ENCODE results near the gene ATP6V1G2.
A peak's percentile ranks its signal among the peaks of the same experiment; 100 is the strongest.

ATP6V1G2 gene

DNA sequence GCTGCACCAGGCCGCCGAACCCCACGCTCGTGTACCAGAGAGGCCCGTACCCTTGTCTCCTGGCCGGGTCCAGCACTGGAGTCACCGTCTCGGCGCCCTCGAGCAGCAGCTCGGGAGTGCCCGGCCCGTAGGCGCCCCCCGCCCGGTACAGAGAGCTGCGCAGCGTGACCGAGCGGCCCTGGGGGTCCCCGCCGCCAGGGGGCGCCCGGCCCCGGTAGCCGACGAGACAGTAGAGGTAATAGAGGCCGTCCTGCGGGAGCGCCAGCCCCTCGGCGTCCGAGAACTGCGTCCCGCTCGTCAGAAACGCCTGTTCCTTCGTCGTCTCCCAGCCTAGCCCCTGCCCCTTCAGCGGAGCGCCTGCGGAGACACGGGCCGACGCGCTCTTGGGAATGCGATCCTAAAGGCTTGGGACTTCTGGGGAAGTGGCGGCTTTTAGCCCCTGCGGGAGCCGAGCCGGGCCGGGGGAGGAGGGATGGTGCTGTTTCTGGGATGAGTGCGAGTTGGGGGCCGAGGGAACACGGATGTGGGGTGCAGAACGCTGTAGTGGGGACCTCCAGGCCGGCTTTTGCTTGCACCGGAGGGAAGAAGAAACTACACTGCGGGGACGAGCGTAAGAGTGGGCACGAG is 34.5 kb upstream of the ATP6V1G2 start:
- Histone ChIP-seq H2AK5ac (ENCODE audit: low read length) (no peak overlapping the region), H3K36me3 (ENCODE audit: control insufficient read depth, insufficient read depth, low read length) (no peaks in the 10 kb centered on the region), H3K79me2 (ENCODE audit: control insufficient read depth, insufficient read depth, low read length) (no peaks in the 10 kb centered on the region), H3K27me3 (ENCODE audit: insufficient read depth, low read length, poor library complexity) (no peaks in the 10 kb centered on the region), H3K9ac (ENCODE audit: low read length) (peak overlapping the region; percentile 93), H3K27ac (ENCODE audit: low read depth, low read length) (peak overlapping the region; percentile 5), H4K8ac (ENCODE audit: low read depth, low read length) (no peak overlapping the region), H3K4me2 (ENCODE audit: low read length) (peak overlapping the region; percentile 94), H3K4ac (ENCODE audit: low read depth, low read length) (peak overlapping the region; percentile 46), H3K23ac (ENCODE audit: low read length) (peak overlapping the region; percentile 45), H2BK120ac (ENCODE audit: low read depth, low read length) (no peak overlapping the region), H2BK5ac (ENCODE audit: low read length) (peak overlapping the region; percentile 62), H3K79me1 (ENCODE audit: low read length) (no peaks in the 10 kb centered on the region), H3K4me3 (ENCODE audit: low read length) (peak overlapping the region; percentile 89), H3K18ac (ENCODE audit: low read length) (peak overlapping the region; percentile 91), H3K4me1 (ENCODE audit: control insufficient read depth, low read depth, low read length) (peaks cover 5% of the 10 kb centered on the region), H4K5ac (ENCODE audit: low read length) (no peak overlapping the region), H2BK15ac (replicated peaks; ENCODE audit: low read depth) (no peak overlapping the region), H3K56ac (ENCODE audit: low read length) (peak overlapping the region; percentile 93)
- peak; percentile 91 for DNase-seq
- WGBS (ENCODE audit: extremely low coverage, insufficient coverage, low lambda C conversion rate): no CpG with 5 or more reads among the region's 62 CpGs

DNA sequence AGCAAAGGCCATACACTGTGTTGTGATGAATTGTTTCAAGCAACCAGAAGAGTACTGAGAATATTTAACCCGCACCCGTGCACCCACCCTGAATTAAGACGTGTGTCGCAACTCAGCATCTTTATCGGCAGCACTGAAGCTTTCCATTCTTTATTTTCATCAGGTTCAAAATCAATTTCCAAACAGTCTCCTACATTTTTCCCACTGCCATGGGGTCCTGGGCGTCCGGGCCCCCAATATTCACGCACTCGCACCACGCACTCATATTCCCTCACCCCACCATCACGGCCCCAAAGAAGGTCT is 34.0 kb upstream of the ATP6V1G2 start:
- Histone ChIP-seq H3K79me2 (ENCODE audit: control insufficient read depth, insufficient read depth, low read length) (no peaks in the 10 kb centered on the region), H3K18ac (ENCODE audit: low read length) (peak overlapping the region; percentile 11), H3K23ac (ENCODE audit: low read length) (no peak overlapping the region), H3K9ac (ENCODE audit: low read length) (peak overlapping the region; percentile 49), H3K4me1 (ENCODE audit: control insufficient read depth, low read depth, low read length) (peaks cover 5% of the 10 kb centered on the region), H2BK120ac (ENCODE audit: low read depth, low read length) (no peak overlapping the region), H3K4me3 (ENCODE audit: low read length) (no peak overlapping the region), H2BK15ac (replicated peaks; ENCODE audit: low read depth) (no peak overlapping the region), H3K79me1 (ENCODE audit: low read length) (no peaks in the 10 kb centered on the region), H4K8ac (ENCODE audit: low read depth, low read length) (no peak overlapping the region), H2AK5ac (ENCODE audit: low read length) (no peak overlapping the region), H3K56ac (ENCODE audit: low read length) (peak overlapping the region; percentile 81), H3K4me2 (ENCODE audit: low read length) (peak overlapping the region; percentile 66), H3K27ac (ENCODE audit: low read depth, low read length) (no peak overlapping the region), H3K36me3 (ENCODE audit: control insufficient read depth, insufficient read depth, low read length) (no peaks in the 10 kb centered on the region), H2BK5ac (ENCODE audit: low read length) (no peak overlapping the region), H3K27me3 (ENCODE audit: insufficient read depth, low read length, poor library complexity) (no peaks in the 10 kb centered on the region), H3K4ac (ENCODE audit: low read depth, low read length) (no peak overlapping the region), H4K5ac (ENCODE audit: low read length) (no peak overlapping the region)
- DNase-seq: no peak
- no CpG with 5 or more reads among the region's 11 CpGs for WGBS (ENCODE audit: extremely low coverage, insufficient coverage, low lambda C conversion rate)

DNA sequence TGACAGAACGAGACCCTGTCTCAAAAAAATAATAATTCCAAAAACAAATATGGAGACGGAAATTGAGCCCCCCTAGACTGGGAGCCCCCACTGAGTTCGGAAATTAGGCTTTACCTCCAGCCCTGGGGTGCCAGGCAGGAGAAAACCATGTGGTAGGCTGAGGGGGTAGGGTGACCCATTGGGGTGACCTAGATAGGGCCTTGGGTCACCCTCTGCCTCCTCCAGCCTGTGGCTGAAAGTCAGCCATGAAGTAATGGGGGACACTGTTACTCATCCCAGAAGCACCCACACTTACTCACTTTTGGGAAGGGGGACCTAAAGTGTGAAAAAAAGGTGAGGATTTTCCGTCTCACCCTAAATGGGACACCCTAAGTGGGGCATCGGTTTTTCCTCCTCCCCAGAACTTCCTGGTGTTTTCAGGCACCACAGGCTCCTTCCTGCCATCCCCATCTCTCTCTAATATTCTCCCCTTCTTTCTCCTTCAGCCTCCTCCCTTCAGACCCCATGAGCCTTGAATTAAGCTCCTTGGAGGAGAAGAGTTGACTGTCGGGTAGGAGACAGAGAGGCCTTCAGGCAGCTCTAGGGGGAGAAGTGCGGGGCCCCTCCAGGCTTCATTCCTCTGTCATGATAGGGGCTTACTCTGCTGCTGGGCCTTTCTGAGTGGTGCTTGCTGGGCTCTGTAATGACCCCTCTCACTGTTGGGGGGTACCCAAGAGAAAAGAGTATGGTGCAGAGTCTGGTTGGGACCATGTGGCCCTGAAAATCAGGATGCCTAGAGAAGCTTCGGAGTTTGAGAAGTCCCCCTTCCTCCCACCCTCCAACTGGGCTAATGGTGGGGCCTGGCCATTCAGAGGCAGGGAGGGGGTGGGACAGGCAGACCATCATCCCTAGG is 33.4 kb upstream of the ATP6V1G2 start:
- Histone ChIP-seq H4K5ac (ENCODE audit: low read length) (no peak overlapping the region), H3K79me2 (ENCODE audit: control insufficient read depth, insufficient read depth, low read length) (no peaks in the 10 kb centered on the region), H2BK120ac (ENCODE audit: low read depth, low read length) (no peak overlapping the region)

GRCh38 chr6:31579119-31579505 is 32.7 kb upstream of the ATP6V1G2 start:
- WGBS (ENCODE audit: extremely low coverage, insufficient coverage, low lambda C conversion rate): no CpG with 5 or more reads among the region's 3 CpGs
- DNase-seq: no peak
- H3K27ac ChIP-seq (ENCODE audit: low read depth, low read length): no peak overlapping the region
- H3K9ac ChIP-seq (ENCODE audit: low read length): no peak overlapping the region
- H4K8ac ChIP-seq (ENCODE audit: low read depth, low read length): no peak overlapping the region
- no peak overlapping the region for H3K23ac ChIP-seq (ENCODE audit: low read length)
- no peak overlapping the region for H3K56ac ChIP-seq (ENCODE audit: low read length)
- no peak overlapping the region for H3K4me2 ChIP-seq (ENCODE audit: low read length)
- H2BK120ac ChIP-seq (ENCODE audit: low read depth, low read length): no peak overlapping the region
- no peaks in the 10 kb centered on the region for H3K79me2 ChIP-seq (ENCODE audit: control insufficient read depth, insufficient read depth, low read length)
- H3K4ac ChIP-seq (ENCODE audit: low read depth, low read length): no peak overlapping the region
- no peak overlapping the region for H4K5ac ChIP-seq (ENCODE audit: low read length)
- no peaks in the 10 kb centered on the region for H3K27me3 ChIP-seq (ENCODE audit: insufficient read depth, low read length, poor library complexity)
- no peak overlapping the region for H3K4me3 ChIP-seq (ENCODE audit: low read length)
- no peaks in the 10 kb centered on the region for H3K79me1 ChIP-seq (ENCODE audit: low read length)
- no peak overlapping the region for H3K18ac ChIP-seq (ENCODE audit: low read length)
- H2BK5ac ChIP-seq (ENCODE audit: low read length): no peak overlapping the region
- H3K4me1 ChIP-seq (ENCODE audit: control insufficient read depth, low read depth, low read length): peaks cover 5% of the 10 kb centered on the region
- no peak overlapping the region for H2AK5ac ChIP-seq (ENCODE audit: low read length)
- no peak overlapping the region for H2BK15ac ChIP-seq (replicated peaks; ENCODE audit: low read depth)
- H3K36me3 ChIP-seq (ENCODE audit: control insufficient read depth, insufficient read depth, low read length): no peaks in the 10 kb centered on the region

More for the DNA sequence above, 33.4 kb upstream of the ATP6V1G2 start:
- Histone ChIP-seq H3K4ac (ENCODE audit: low read depth, low read length) (no peak overlapping the region), H3K4me2 (ENCODE audit: low read length) (no peak overlapping the region), H3K27ac (ENCODE audit: low read depth, low read length) (no peak overlapping the region), H3K18ac (ENCODE audit: low read length) (peak overlapping the region; percentile 41), H3K79me1 (ENCODE audit: low read length) (no peaks in the 10 kb centered on the region), H2AK5ac (ENCODE audit: low read length) (no peak overlapping the region), H2BK5ac (ENCODE audit: low read length) (no peak overlapping the region), H3K23ac (ENCODE audit: low read length) (no peak overlapping the region), H3K4me3 (ENCODE audit: low read length) (no peak overlapping the region), H3K4me1 (ENCODE audit: control insufficient read depth, low read depth, low read length) (peaks cover 5% of the 10 kb centered on the region), H2BK15ac (replicated peaks; ENCODE audit: low read depth) (no peak overlapping the region), H3K27me3 (ENCODE audit: insufficient read depth, low read length, poor library complexity) (no peaks in the 10 kb centered on the region), H3K56ac (ENCODE audit: low read length) (no peak overlapping the region), H3K36me3 (ENCODE audit: control insufficient read depth, insufficient read depth, low read length) (no peaks in the 10 kb centered on the region), H3K9ac (ENCODE audit: low read length) (no peak overlapping the region), H4K8ac (ENCODE audit: low read depth, low read length) (no peak overlapping the region)
- no CpG with 5 or more reads among the region's 8 CpGs for WGBS (ENCODE audit: extremely low coverage, insufficient coverage, low lambda C conversion rate)
- DNase-seq: no peak

- Histone ChIP-seq H3K27ac (ENCODE audit: low read depth, low read length) (peak overlapping the region; percentile 58), H3K79me1 (ENCODE audit: low read length) (no peaks in the 10 kb centered on the region)
These were observed 32.0 kb upstream of the ATP6V1G2 start for GRCh38 chr6:31578184-31579118.

More at GRCh38 chr6:31578184-31579118, 32.0 kb upstream of the ATP6V1G2 start:
- peak; percentile 96 for DNase-seq
- WGBS (ENCODE audit: extremely low coverage, insufficient coverage, low lambda C conversion rate): no CpG with 5 or more reads among the region's 12 CpGs
- H4K8ac ChIP-seq (ENCODE audit: low read depth, low read length): no peak overlapping the region
- no peak overlapping the region for H3K18ac ChIP-seq (ENCODE audit: low read length)
- peak overlapping the region; percentile 50 for H3K56ac ChIP-seq (ENCODE audit: low read length)
- no peak overlapping the region for H4K5ac ChIP-seq (ENCODE audit: low read length)
- no peak overlapping the region for H2BK5ac ChIP-seq (ENCODE audit: low read length)
- no peak overlapping the region for H2BK15ac ChIP-seq (replicated peaks; ENCODE audit: low read depth)
- H3K79me2 ChIP-seq (ENCODE audit: control insufficient read depth, insufficient read depth, low read length): no peaks in the 10 kb centered on the region
- no peak overlapping the region for H2BK120ac ChIP-seq (ENCODE audit: low read depth, low read length)
- no peak overlapping the region for H3K4ac ChIP-seq (ENCODE audit: low read depth, low read length)
- H3K36me3 ChIP-seq (ENCODE audit: control insufficient read depth, insufficient read depth, low read length): no peaks in the 10 kb centered on the region
- H3K4me1 ChIP-seq (ENCODE audit: control insufficient read depth, low read depth, low read length): peaks cover 5% of the 10 kb centered on the region
- H3K9ac ChIP-seq (ENCODE audit: low read length): no peak overlapping the region
- H2AK5ac ChIP-seq (ENCODE audit: low read length): no peak overlapping the region
- H3K23ac ChIP-seq (ENCODE audit: low read length): no peak overlapping the region
- H3K4me3 ChIP-seq (ENCODE audit: low read length): no peak overlapping the region
- H3K4me2 ChIP-seq (ENCODE audit: low read length): no peak overlapping the region
- H3K27me3 ChIP-seq (ENCODE audit: insufficient read depth, low read length, poor library complexity): no peaks in the 10 kb centered on the region

Data from mesendoderm (in vitro differentiated cells).